NCI-H2196 treated with DMSO at 0.1 percent for 48 hours (cell line): ENCODE data around the gene CNDP2.
A peak's percentile ranks its signal among the peaks of the same experiment; 100 is the strongest.
"Not testable (repeated sequence)": the region's sequence is repeated elsewhere in the genome, so short reads cannot be mapped to it uniquely, and the experiment has no call there.

ENCODE experiments used
- DNase-seq: peaks from one replicate; lab custom pipeline; 2025; ENCODE audit not compliant: unreplicated experiment; lab: John Stamatoyannopoulos, UW

CNDP2 gene

GRCh38 chr18:74534981-74535649 lies 39.0 kb downstream of the CNDP2 start:
- DNase-seq = no peak

- no peak for DNase-seq
These were observed 43.1 kb downstream of the CNDP2 start for GRCh38 chr18:74539289-74539688.

- DNase-seq = no peak
These were observed 44.7 kb downstream of the CNDP2 start for GRCh38 chr18:74540652-74541421.

GRCh38 chr18:74541703-74542555 lies 45.8 kb downstream of the CNDP2 start:
- DNase-seq = no peak

GRCh38 chr18:74544898-74545297 lies 48.7 kb downstream of the CNDP2 start:
- no peak for DNase-seq

- DNase-seq = no peak
These were observed 49.8 kb downstream of the CNDP2 start for GRCh38 chr18:74546007-74546406.

- DNase-seq = no peak
These were observed 50.8 kb downstream of the CNDP2 start for GRCh38 chr18:74546751-74547530.

GRCh38 chr18:74547860-74548259 lies 51.7 kb downstream of the CNDP2 start:
- DNase-seq = no peak

- no peak for DNase-seq
These were observed 53.5 kb downstream of the CNDP2 start for GRCh38 chr18:74549591-74550104.

- no peak for DNase-seq
These were observed 54.7 kb downstream of the CNDP2 start for GRCh38 chr18:74550886-74551285.

- DNase-seq = no peak
These were observed 55.3 kb downstream of the CNDP2 start for GRCh38 chr18:74551452-74551851.

GRCh38 chr18:74551936-74552555 lies 55.9 kb downstream of the CNDP2 start:
- DNase-seq = peak; percentile 34

- DNase-seq = no peak
These were observed 60.0 kb downstream of the CNDP2 start for GRCh38 chr18:74556126-74556525.

GRCh38 chr18:74558096-74558495 lies 61.9 kb downstream of the CNDP2 start:
- DNase-seq = no peak

GRCh38 chr18:74562131-74562730 lies 66.1 kb downstream of the CNDP2 start:
- DNase-seq = no peak

- DNase-seq = no peak
These were observed 66.6 kb downstream of the CNDP2 start for GRCh38 chr18:74562775-74563174.

GRCh38 chr18:74563999-74564398 lies 67.8 kb downstream of the CNDP2 start:
- no peak for DNase-seq

- not testable (repeated sequence) for DNase-seq
These were observed 69.0 kb downstream of the CNDP2 start for GRCh38 chr18:74565164-74565563.

GRCh38 chr18:74565993-74566392 lies 69.8 kb downstream of the CNDP2 start:
- not testable (repeated sequence) for DNase-seq

- no peak for DNase-seq
These were observed 71.7 kb downstream of the CNDP2 start for GRCh38 chr18:74567822-74568221.
